GM10266 (cell line): ENCODE data around the gene TBC1D9B.

Experiments
- DNase-seq: peaks from one replicate; pipeline ENCODE4 v3.0.0; 2012; ENCODE audit errors: extremely low spot score
- CTCF ChIP-seq: IDR thresholded peaks from 2 replicates; pipeline ENCODE4 v1.5.1; 2012; ENCODE audit warnings: mild to moderate bottlenecking, low read depth; ENCODE audit not compliant: control insufficient read depth, insufficient read depth; ENCODE audit errors: missing control alignments

The TBC1D9B gene

GRCh38 chr5:179908528-179908927, 831 bp upstream of the TBC1D9B start:
- peak; percentile 15 for TF ChIP-seq CTCF
- no peak for DNase-seq

GRCh38 chr5:179906795-179907555, 722 bp downstream of the TBC1D9B start:
- no peak for TF ChIP-seq CTCF
- peak; percentile 52 for DNase-seq

GRCh38 chr5:179906294-179906794, 1.4 kb downstream of the TBC1D9B start:
- DNase-seq, result no peak
- no peak for TF ChIP-seq CTCF

GRCh38 chr5:179905161-179905560, 2.5 kb downstream of the TBC1D9B start:
- no peak for DNase-seq

GRCh38 chr5:179904463-179905160, 3.1 kb downstream of the TBC1D9B start:
- no peak for TF ChIP-seq CTCF
- DNase-seq, result no peak

More at GRCh38 chr5:179905161-179905560, 2.5 kb downstream of the TBC1D9B start:
- TF ChIP-seq CTCF, result no peak

GRCh38 chr5:179902763-179903158, 4.9 kb downstream of the TBC1D9B start:
- DNase-seq, result no peak
- no peak for TF ChIP-seq CTCF
